Measurements from ENCODE around the gene MBD3L1.

DNA sequence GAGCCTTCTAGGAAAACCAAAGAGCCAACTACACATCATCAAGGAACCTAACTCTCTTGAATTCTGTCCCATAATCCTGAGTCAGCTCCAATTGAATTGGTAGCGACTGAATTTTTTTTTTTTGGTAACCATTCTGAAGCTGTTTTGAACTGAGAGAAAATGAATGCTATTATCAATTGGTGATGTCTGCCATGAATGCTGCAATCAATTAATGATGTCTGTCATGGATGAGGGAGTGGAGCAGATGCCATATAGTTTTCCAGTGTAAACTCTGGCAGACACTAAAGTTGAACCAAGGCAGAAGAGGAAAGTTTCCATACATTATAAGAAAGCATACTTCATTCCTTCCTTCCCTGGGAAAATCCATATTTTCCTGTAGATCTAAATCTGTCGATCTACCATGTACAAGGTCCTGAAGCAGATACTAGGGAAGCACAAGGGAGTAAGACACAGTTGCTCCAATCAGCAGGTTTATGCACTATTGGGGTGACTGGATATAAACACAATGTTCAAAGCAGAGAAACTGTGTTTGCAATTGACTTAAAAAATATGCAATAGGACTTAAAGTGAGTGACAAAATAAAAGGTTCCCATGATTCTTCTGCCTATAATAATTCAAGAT is 48.8 kb downstream of the MBD3L1 start:
- TF ChIP-seq, protein P1, sequence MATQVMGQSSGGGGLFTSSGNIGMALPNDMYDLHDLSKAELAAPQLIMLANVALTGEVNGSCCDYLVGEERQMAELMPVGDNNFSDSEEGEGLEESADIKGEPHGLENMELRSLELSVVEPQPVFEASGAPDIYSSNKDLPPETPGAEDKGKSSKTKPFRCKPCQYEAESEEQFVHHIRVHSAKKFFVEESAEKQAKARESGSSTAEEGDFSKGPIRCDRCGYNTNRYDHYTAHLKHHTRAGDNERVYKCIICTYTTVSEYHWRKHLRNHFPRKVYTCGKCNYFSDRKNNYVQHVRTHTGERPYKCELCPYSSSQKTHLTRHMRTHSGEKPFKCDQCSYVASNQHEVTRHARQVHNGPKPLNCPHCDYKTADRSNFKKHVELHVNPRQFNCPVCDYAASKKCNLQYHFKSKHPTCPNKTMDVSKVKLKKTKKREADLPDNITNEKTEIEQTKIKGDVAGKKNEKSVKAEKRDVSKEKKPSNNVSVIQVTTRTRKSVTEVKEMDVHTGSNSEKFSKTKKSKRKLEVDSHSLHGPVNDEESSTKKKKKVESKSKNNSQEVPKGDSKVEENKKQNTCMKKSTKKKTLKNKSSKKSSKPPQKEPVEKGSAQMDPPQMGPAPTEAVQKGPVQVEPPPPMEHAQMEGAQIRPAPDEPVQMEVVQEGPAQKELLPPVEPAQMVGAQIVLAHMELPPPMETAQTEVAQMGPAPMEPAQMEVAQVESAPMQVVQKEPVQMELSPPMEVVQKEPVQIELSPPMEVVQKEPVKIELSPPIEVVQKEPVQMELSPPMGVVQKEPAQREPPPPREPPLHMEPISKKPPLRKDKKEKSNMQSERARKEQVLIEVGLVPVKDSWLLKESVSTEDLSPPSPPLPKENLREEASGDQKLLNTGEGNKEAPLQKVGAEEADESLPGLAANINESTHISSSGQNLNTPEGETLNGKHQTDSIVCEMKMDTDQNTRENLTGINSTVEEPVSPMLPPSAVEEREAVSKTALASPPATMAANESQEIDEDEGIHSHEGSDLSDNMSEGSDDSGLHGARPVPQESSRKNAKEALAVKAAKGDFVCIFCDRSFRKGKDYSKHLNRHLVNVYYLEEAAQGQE (IDR thresholded peaks at IDR 0.05; ENCODE audit: low read depth), result no peak
- TF ChIP-seq ZBTB7A (IDR thresholded peaks at IDR 0.05; ENCODE audit: low read depth) (no peak), FOXM1 (IDR thresholded peaks at IDR 0.05; ENCODE audit: borderline replicate concordance, low read depth) (no peak), MAX (IDR thresholded peaks at IDR 0.05) (no peak), RAD21 (IDR thresholded peaks at IDR 0.05; ENCODE audit: low read depth) (no peak), EP300 (IDR thresholded peaks at IDR 0.05; ENCODE audit: borderline replicate concordance) (no peak), YY1 (IDR thresholded peaks at IDR 0.05; ENCODE audit: low read depth) (no peak)
